ENCODE results near the gene ACP5. TPM values are rescaled to one million over a fixed set of nuclear protein-coding genes. Genes with fewer than 3 reads are reported as not detected.
A peak's percentile ranks its signal among the peaks of the same experiment; 100 is the strongest.

ACP5 gene
- total and polyA plus RNA-seq, 2 of the 4 experiments (the other 2 are of a cell fraction): 0.54 to 1.2 TPM

DNA sequence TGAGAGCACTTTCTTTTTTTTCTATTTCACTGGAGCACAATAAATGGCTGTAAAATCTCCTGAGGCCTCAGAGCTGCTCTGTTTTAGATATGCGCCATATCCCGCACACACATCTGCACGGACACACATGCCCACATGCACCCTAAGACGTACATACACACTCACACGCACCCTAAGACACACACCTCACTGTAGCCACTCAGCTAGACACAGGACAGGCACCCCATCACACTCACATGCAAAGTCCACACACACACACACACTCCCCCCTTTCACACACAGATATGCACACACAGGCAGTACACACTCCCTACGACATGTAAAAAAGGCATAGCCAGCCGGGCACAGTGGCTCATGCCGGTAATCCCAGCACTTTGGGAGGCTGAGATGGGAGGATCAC lies 27.2 kb downstream of the ACP5 start:
- Histone ChIP-seq H4K91ac (ENCODE audit: insufficient read depth, low read depth, low read length) (no peak overlapping the region), H2BK120ac (ENCODE audit: low read depth, low read length) (no peak overlapping the region), H2BK20ac (ENCODE audit: low read depth, low read length) (no peak overlapping the region), H3K14ac (replicated peaks; ENCODE audit: low read depth, low read length) (no peak overlapping the region), H4K5ac (ENCODE audit: low read depth, low read length) (no peak overlapping the region), H4K8ac (ENCODE audit: low read depth in 2 of 2, low read length in 2 of 2) (no peak overlapping the region), H2BK5ac (ENCODE audit: low read depth, low read length, poor library complexity, severe bottlenecking) (no peak overlapping the region), H2BK15ac (ENCODE audit: low read depth, low read length) (no peak overlapping the region), H3K27ac (ENCODE audit: insufficient read depth, low read length) (no peak overlapping the region), H3K18ac (ENCODE audit: low read depth, low read length) (no peak overlapping the region), H3K4ac (ENCODE audit: low read depth, low read length) (no peak overlapping the region), H3K36me3 (ENCODE audit: control insufficient read depth, insufficient read depth, low read length) (peaks cover 52% of the 10 kb centered on the region), H3K23ac (ENCODE audit: low read depth, low read length) (no peak overlapping the region), H3K4me3 (ENCODE audit: insufficient read depth, low read depth, low read length) (no peak overlapping the region), H3K9me1 (ENCODE audit: insufficient read depth, low read length) (no peaks in the 10 kb centered on the region), H3K79me1 (ENCODE audit: low read depth in 1 of 2, low read length in 2 of 2) (peaks cover 3 to 16% of the 10 kb centered on the region in 2 experiments; a peak in 2 of 4 replicates), H2AFZ (replicated peaks; ENCODE audit: low read length, poor library complexity) (no peak overlapping the region), H3K9me3 (ENCODE audit: control insufficient read depth, insufficient read depth, low read length) (no peaks in the 10 kb centered on the region), H3K27me3 (ENCODE audit: control insufficient read depth, insufficient read depth, low read length) (no peaks in the 10 kb centered on the region), H2AK9ac (replicated peaks; ENCODE audit: low read depth, low read length, poor library complexity) (peak overlapping the region; percentile 23), H4K20me1 (ENCODE audit: insufficient read depth, low read length) (peaks cover 14% of the 10 kb centered on the region), H3K56ac (ENCODE audit: extremely low read depth, insufficient read depth, low read length) (no peak overlapping the region), H3K4me2 (ENCODE audit: low read depth, low read length) (no peak overlapping the region), H3K4me1 (ENCODE audit: control insufficient read depth, insufficient read depth, low read length) (no peaks in the 10 kb centered on the region), H3K9ac (ENCODE audit: low read depth, low read length) (no peak overlapping the region), H2AK5ac (ENCODE audit: low read depth, low read length) (no peak overlapping the region)
- TF ChIP-seq NFE2L2 (IDR thresholded peaks at IDR 0.05; ENCODE audit: low read depth, low read length): no peak
- intact Hi-C loops (cut with micrococcal nuclease): no loop called here
- WGBS, 2 experiments (ENCODE audit: extremely low coverage in 2 of 2, insufficient read length in 1 of 2): 72% methylated on average over 3 of the region's 8 CpGs; no CpG with 5 or more reads in 1 of the 2 experiments
- no peak for ATAC-seq (ENCODE audit: low read depth)
- no TSS peak for BruUV-seq (replicated peaks)
- ChIA-PET CTCF (no interaction called here), POLR2A (ENCODE audit: unreplicated experiment) (no interaction called here)
- dilution Hi-C loops (cut with HindIII; ENCODE audit: low sequenced_read_pairs, unreplicated experiment): no loop called here
- DNase-seq: no peak
- in situ Hi-C loops (cut with MboI; ENCODE audit: low sequenced_read_pairs): no loop called here

Data from IMR-90 (cell line).